ENCODE results near the gene EYA2.

- TF ChIP-seq POLR2A (IDR thresholded peaks at IDR 0.05; ENCODE audit: extremely low read depth, insufficient read length) (no peak), CTCF (IDR thresholded peaks at IDR 0.05; ENCODE audit: low read depth, low read length) (no peak), MAX (IDR thresholded peaks at IDR 0.05; ENCODE audit: low read depth, low read length) (no peak), MYC (IDR thresholded peaks at IDR 0.05; ENCODE audit: low read depth, low read length) (no peak)
These were observed 316.4 kb downstream of the EYA2 start for GRCh38 chr20:47211036-47211435.

Measured in NB4 (cell line).